Thyroid gland (tissue), 4 donors: ENCODE data around the gene ANTXR1. TPM values are rescaled to one million over a fixed set of nuclear protein-coding genes. Genes with fewer than 3 reads are reported as not detected.
A peak's percentile ranks its signal among the peaks of the same experiment; 100 is the strongest.

Experiments used
- DNase-seq, 2 donors: peaks; one replicate each; pipeline ENCODE4 v3.0.0-alpha.2; 2019
- H3K27ac ChIP-seq, 3 donors: fragments of 200-600 bp; sonication (generic); 1 replicate in 2 of 3; 2 replicates in 1 of 3; pipeline ENCODE4 v1.5.1; 2016 to 2019; ENCODE audit warnings: mild to moderate bottlenecking in 1 of 3, moderate library complexity in 1 of 3
- H3K27me3 ChIP-seq: fragments of 200-600 bp; sonication (generic); one replicate; pipeline ENCODE4 v1.5.1; 2019
- H3K36me3 ChIP-seq, 2 donors: fragments of 200-600 bp; sonication (generic); one replicate each; pipeline ENCODE4 v1.5.1; 2016 to 2019
- H3K4me1 ChIP-seq, 2 donors: fragments of 200-600 bp; sonication (generic); one replicate each; pipeline ENCODE4 v1.5.1; 2017 to 2019
- H3K4me3 ChIP-seq, 3 donors: fragments of 200-600 bp; sonication (generic); replicated peaks in 1 of 3; 1 replicate in 2 of 3; 2 replicates in 1 of 3; pipeline ENCODE4 v1.5.1; 2016; ENCODE audit warnings: mild to moderate bottlenecking in 1 of 3
- H3K9me3 ChIP-seq: fragments of 200-600 bp; sonication (generic); one replicate; pipeline ENCODE4 v1.5.1; 2017
- CTCF ChIP-seq, 6 experiments: fragments of 200-600 bp in 3 of 6; fragments of 450-650 bp in 3 of 6; sonication (generic) in 3 of 6; IDR thresholded peaks; one replicate each; pipeline ENCODE4 v1.5.1; 2016 to 2019; ENCODE audit warnings: antibody characterized with exemption in 6 of 6, mild to moderate bottlenecking in 2 of 6, inconsistent platforms in 1 of 6, moderate library complexity in 1 of 6
- POLR2A ChIP-seq, 2 donors: fragments of 450-650 bp; IDR thresholded peaks; one replicate each; pipeline ENCODE4 v1.6.1; 2017; ENCODE audit warnings: antibody characterized with exemption in 2 of 2, mild to moderate bottlenecking in 2 of 2, moderate library complexity in 1 of 2
- WGBS, 2 donors: methylation state at CpG; one replicate each; pipeline ENCODE4 v1.1.5; 2017; 5-methylcytosine and 5-hydroxymethylcytosine counted together
- intact Hi-C: fragments of 100-400 bp; cut with DNase I; formaldehyde crosslinking; loops from one replicate; pipeline ENCODE4 v1.15.1; 2023
- total RNA-seq, 4 donors: library from RNA; depleted of rRNA; stranded (reverse); fragments of >200 nt; gene quantifications; one replicate each; pipeline ENCODE4 v1.2.3, GENCODE V29; 2016

The ANTXR1 gene
- 100 to 1,000 TPM in 1 of 4 donors, 10 to 100 TPM in 3; 56.4 to 103 (median 79.3) TPM for total RNA-seq

GRCh38 chr2:69013142-69013839 is at the start of gene ANTXR1:
ANTXR1 (plus strand) TSS chr2:69013179; CDS start chr2:69013500, 321 bp downstream.
- peak within 1 kb of the TSS; percentile 43 to 75 (median 46) for H3K27ac ChIP-seq
- H3K36me3 ChIP-seq = no peaks in the 10 kb centered on the region
- 0% methylated on average over 7 to 33 of the region's 63 CpGs for WGBS, 2 donors
- TF ChIP-seq POLR2A (IDR thresholded peaks at IDR 0.05) (no peak), CTCF (IDR thresholded peaks at IDR 0.05) (peak in 1 of 6 experiments; percentile 15)
- H3K4me1 ChIP-seq = peaks cover 17 to 24% of the 10 kb centered on the region in 2 donors
- DNase-seq = peak; percentile 43 to 66
- intact Hi-C loops = loop anchor here (5.0 to 10.0 kb wide), 3 partner anchors 142 to 702 kb away; no protein-coding TSS in a partner anchor
- H3K9me3 ChIP-seq = no peaks in the 10 kb centered on the region
- peak within 1 kb of the TSS; percentile 59 to 90 (median 82) for H3K4me3 ChIP-seq
- H3K27me3 ChIP-seq = no peaks in the 10 kb centered on the region

- Histone ChIP-seq H3K27me3 (no peaks in the 10 kb centered on the region), H3K4me1 (no peaks in the 10 kb centered on the region), H3K9me3 (no peaks in the 10 kb centered on the region), H3K4me3 (no peak overlapping the region), H3K27ac (no peak overlapping the region), H3K36me3 (no peaks in the 10 kb centered on the region)
- no peak for DNase-seq
- TF ChIP-seq CTCF (IDR thresholded peaks at IDR 0.05) = no peak
- intact Hi-C loops = no loop called here
These were observed 48.7 kb upstream of the ANTXR1 start for GRCh38 chr2:68964282-68964681.

GRCh38 chr2:68968221-68968620 is 44.8 kb upstream of the ANTXR1 start:
- intact Hi-C loops = no loop called here
- Histone ChIP-seq H3K9me3 (no peaks in the 10 kb centered on the region), H3K4me3 (no peak overlapping the region), H3K36me3 (no peaks in the 10 kb centered on the region), H3K27ac (no peak overlapping the region), H3K27me3 (no peaks in the 10 kb centered on the region), H3K4me1 (no peaks in the 10 kb centered on the region)
- TF ChIP-seq CTCF (IDR thresholded peaks at IDR 0.05) (no peak), POLR2A (IDR thresholded peaks at IDR 0.05) (no peak)
- 84 to 92% methylated on average over 1 of the region's 1 CpG for WGBS, 2 donors
- DNase-seq = no peak

GRCh38 chr2:68969736-68970490 is 43.1 kb upstream of the ANTXR1 start:
- intact Hi-C loops = no loop called here
- Histone ChIP-seq H3K9me3 (no peaks in the 10 kb centered on the region), H3K27ac (no peak overlapping the region), H3K4me3 (no peak overlapping the region), H3K36me3 (no peaks in the 10 kb centered on the region), H3K27me3 (no peaks in the 10 kb centered on the region), H3K4me1 (no peaks in the 10 kb centered on the region)
- WGBS, 2 donors = 76 to 86% methylated on average over 8 of the region's 8 CpGs
- no peak for TF ChIP-seq CTCF (IDR thresholded peaks at IDR 0.05)
- TF ChIP-seq POLR2A (IDR thresholded peaks at IDR 0.05) = no peak
- DNase-seq = no peak
